Astrocyte of the spinal cord (primary cell): ENCODE data around the gene TMEM40.

Source experiments
- DNase-seq: peaks from one replicate; pipeline ENCODE4 v3.0.0; 2011; ENCODE audit warnings: low read depth, low spot score
- H3K4me3 ChIP-seq: 2 replicates; pipeline ENCODE4 v1.5.1; 2011; ENCODE audit warnings: low read depth, mild to moderate bottlenecking, low read length, moderate library complexity
- in situ Hi-C: cut with HindIII; loops from 2 replicates; pipeline ENCODE4 v1.10.0; 2017; ENCODE audit warnings: low sequenced_read_pairs
- TF ChIP-seq, protein P1 (sequence below): IDR thresholded peaks from 2 replicates; pipeline ENCODE4 v1.5.1; 2012; ENCODE audit warnings: low read depth, mild to moderate bottlenecking, low read length, inconsistent platforms

Gene TMEM40

DNA sequence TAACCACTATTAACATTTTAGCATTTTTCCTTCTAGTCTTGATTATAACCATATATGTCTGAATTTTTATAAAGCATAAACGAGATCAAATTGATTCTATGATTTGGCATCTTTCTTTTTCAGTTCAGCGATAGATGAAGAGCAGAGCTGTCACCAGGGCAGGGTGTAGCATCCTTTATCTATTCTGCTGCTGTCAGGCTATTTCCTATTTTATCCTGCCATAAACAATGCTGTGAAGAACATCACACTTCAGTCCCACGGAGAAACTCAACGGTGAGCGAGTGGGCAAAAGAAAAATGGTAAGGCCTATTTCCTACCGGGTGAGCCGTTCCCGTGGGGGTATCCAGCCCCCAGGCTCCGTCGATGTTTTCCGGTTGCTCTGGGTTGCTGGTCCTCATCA, 15.5 kb downstream of the TMEM40 start:
- in situ Hi-C loops, result no loop called here
- no peak for DNase-seq
- H3K4me3 ChIP-seq, result no peak overlapping the region
- TF ChIP-seq, protein P1, sequence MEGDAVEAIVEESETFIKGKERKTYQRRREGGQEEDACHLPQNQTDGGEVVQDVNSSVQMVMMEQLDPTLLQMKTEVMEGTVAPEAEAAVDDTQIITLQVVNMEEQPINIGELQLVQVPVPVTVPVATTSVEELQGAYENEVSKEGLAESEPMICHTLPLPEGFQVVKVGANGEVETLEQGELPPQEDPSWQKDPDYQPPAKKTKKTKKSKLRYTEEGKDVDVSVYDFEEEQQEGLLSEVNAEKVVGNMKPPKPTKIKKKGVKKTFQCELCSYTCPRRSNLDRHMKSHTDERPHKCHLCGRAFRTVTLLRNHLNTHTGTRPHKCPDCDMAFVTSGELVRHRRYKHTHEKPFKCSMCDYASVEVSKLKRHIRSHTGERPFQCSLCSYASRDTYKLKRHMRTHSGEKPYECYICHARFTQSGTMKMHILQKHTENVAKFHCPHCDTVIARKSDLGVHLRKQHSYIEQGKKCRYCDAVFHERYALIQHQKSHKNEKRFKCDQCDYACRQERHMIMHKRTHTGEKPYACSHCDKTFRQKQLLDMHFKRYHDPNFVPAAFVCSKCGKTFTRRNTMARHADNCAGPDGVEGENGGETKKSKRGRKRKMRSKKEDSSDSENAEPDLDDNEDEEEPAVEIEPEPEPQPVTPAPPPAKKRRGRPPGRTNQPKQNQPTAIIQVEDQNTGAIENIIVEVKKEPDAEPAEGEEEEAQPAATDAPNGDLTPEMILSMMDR, result no peak

DNA sequence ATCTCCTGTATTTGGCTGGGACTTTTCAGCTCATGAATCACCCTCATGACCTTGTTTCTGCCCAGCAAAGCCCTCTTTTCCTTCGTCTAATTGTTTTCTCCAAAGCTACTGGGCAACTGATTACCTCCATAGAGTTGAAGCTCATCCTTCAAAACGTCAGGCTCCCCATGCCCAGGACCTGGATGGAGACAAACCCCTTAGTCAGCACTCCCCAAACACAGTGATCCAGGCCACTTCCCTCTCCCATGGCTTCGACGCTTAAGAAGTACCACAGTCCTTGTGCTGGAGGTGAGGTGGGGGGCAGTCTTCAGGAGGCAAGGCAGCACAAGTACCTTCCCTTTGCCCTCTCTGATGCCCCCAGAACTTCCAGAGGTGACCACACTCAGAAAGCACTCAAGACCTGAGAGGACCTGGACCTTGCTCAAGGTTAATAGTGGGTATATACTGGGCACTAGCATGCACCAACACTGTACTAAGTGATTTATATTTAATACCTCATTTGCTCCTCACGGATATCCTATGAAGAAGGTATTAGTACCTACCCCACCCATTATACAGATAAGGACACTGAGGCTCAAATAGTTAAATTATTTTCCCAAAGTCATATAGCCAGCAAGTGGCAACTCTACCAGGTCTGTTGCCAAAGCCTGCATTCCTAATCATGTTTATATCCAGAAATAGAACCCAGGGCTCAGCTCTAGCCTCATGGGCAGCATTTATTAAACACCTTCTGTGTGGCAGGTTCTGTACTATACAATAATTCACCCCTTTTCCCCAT, 16.5 kb downstream of the TMEM40 start:
- TF ChIP-seq, protein P1, result no peak
- no peak overlapping the region for H3K4me3 ChIP-seq
- DNase-seq, result no peak
- in situ Hi-C loops, result no loop called here

DNA sequence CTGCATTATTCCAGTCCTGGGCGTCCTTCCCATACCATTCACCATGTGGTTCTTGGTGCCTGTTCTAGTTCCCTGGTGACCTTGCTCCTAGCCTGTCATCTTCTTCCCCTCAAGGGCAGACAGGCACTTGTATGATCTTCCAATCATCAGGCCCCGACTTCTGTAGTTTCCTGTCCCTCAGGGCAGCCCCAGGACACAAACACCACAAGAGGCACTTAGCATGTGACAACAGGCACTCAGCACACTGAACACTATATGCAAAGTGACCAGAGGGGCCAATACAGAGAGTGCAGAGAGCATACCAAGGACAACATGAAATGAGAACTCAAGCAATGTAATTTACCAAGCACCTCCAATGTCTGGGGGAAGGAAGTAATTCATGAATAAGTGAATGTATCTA, 17.9 kb downstream of the TMEM40 start:
- TF ChIP-seq, protein P1, result no peak
- no peak overlapping the region for H3K4me3 ChIP-seq
- in situ Hi-C loops, result no loop called here
- DNase-seq, result no peak

DNA sequence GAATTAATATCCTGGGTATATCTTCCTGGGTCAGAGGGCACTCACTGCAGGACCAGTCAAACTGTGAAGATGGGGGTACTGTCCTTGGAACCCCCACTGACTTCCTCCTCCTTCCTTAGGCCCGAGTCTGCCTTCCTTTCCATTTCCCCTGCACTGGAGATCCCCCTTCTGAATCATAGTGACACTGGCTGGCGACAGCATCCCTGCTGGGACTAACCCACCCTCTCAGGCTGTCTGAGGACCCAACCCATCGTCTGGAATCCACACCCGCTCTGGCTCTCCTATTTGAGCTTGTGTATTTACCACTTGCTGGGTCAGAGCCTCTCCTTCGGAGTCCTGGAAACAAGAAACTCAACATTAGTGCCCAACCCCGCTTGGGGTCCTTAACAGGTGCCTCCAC, 21.2 kb downstream of the TMEM40 start:
- DNase-seq, result no peak
- in situ Hi-C loops, result no loop called here
- TF ChIP-seq, protein P1, result no peak

DNA sequence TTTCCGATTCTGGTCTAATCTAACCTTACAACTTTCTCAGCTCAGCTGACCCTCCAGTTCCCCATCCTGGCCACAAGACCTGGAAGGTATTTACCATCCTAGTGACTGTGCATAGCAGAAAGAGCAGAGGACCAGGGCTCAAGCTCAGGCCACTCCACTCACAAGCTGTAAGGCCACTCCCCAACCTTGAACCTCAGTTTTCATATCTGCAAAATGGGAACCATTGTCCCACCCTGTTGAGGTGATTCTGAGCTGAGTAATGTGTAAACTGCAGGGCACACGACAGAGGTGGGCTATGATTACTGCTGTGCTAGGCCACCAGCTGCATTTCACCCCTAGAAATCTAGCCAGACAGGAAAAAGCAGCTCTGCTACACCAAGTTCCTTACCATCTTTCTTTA, 21.7 kb downstream of the TMEM40 start:
- in situ Hi-C loops, result no loop called here
- DNase-seq, result no peak
- TF ChIP-seq, protein P1, result no peak
- H3K4me3 ChIP-seq, result no peak overlapping the region

More for the DNA sequence above, 21.2 kb downstream of the TMEM40 start:
- no peak overlapping the region for H3K4me3 ChIP-seq

DNA sequence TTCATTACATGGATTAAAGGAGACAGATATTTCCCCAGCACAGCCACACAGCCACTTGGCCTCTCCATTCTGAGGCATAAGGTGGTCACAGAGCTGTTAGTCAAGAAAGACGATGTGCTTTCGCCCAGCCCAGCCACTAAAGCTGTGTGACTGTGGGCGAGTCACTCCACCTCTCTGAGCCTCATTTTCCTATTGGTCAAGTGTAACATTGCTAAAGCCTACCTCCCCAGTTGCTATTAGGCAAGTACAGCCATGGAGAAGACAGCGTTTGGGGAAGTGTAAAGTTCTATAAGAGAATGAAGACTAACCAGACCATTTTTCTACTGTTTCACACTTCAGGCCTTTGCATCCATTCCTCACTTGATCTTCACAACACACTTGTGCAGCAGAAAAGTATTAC, 24.1 kb downstream of the TMEM40 start:
- no peak for DNase-seq
- in situ Hi-C loops, result no loop called here
- H3K4me3 ChIP-seq, result no peak overlapping the region
- TF ChIP-seq, protein P1, result no peak
